HG02885 (cell line): ENCODE data around the gene REEP1.
"Not testable (repeated sequence)": the region's sequence is repeated elsewhere in the genome, so short reads cannot be mapped to it uniquely, and the experiment has no call there.

ENCODE experiments used
- ATAC-seq: cut with Tn5 transposase; IDR thresholded peaks from one replicate; pipeline ENCODE4 v1.9.1; 2021; ENCODE audit warnings: mild to moderate bottlenecking; ENCODE audit not compliant: unreplicated experiment, poor library complexity

Gene REEP1

DNA sequence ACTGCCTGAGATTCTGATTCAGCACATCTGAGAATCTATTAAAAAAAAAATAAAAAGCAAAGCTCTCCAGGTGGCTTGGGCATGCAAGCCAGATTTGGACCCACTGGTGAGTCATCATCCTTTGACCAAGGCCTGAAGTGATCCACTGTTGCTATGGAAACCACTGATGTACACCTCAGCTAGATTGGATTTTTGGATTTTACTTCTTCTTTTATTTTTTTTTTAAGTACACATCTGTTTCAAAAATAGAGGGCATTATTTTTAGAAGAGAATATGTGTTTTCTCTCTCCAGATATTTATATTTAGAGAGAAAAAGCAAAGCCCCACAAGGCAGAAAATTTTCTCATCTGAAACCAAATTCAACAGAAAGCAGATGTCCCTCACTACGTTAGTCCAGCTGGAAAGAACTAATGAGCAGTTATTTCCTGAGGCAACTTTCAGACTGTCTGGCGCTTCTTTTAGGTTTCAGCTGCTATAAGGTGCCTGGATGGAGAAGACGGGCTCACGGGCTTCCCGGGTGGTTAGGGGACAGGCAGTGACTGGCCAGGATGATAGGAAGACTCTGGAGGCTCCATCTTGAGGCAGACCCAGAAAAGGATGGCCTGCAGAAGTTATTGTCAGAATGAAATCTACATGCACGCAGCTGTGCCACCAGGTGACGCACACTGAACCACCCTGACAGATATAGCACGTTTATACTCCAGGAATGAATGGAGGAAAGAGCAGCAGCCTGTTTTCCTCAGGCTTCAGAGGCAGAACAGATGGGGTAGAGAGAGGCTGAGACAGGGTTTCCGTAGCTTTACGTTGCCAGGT, 87.6 kb downstream of the REEP1 start:
- peak; percentile 81 for ATAC-seq

DNA sequence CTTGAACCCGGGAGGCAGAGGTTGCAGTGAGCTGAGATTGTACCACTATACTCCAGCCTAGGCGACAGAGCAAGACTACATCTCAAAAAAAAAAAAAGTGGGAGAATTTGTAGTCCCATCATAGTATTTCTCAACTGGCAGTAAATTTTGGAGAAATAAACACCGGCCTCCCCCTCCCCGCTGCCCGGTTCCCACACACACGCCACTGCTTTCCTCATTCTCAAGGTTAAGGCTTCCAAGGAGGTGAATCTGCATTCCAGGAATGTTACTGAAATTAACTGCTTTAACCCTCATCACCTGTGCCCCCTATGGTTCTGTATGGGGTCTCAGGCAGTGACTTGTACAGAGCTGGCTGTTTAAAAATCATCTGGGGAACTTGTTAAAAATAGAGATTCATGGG, 88.2 kb downstream of the REEP1 start:
- ATAC-seq = no peak

GRCh38 chr2:86245222-86245621, 92.2 kb downstream of the REEP1 start:
- not testable (repeated sequence) for ATAC-seq

GRCh38 chr2:86244781-86245180, 92.6 kb downstream of the REEP1 start:
- not testable (repeated sequence) for ATAC-seq

DNA sequence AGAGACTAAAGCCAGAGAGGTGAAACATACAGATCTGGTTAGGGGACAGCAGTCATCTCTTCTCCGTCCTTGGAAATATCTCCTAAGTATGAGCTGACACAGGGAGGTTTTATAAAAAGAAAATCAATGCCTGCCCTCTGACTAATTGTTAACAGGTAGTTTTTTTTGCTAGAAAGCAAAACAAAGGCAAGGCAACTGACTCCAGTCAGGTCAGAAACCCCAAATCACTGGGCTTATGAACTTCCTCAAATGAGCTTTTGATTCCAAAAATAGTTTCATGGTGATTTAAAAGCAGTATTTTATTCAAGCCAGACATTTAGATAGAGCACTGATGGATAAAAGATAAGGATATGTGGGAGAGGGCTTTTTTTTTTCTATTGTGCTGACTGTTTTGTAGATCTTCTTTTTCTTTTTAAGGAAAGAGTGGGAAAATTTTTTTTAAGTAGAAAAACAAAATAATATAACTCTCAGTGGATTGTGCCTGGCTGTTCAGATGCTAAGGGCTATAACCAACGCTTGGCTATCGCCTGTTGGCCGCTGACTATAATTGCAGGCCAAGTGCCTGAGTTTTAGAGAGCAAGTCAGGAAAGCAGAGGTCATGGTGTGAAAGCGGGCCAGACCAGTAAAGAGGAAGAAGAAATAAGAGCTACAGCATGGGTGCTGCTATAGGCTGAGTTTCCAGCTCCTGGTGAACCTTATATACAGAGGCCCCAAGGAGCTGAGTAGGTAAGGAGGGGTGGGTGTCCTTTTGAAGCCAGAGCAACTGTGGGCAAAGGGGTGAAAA, 93.3 kb downstream of the REEP1 start:
- ATAC-seq = peak; percentile 62

GRCh38 chr2:86243272-86243671, 94.2 kb downstream of the REEP1 start:
- ATAC-seq = no peak

- no peak for ATAC-seq
Observed at GRCh38 chr2:86241611-86242010, 95.8 kb downstream of the REEP1 start.

DNA sequence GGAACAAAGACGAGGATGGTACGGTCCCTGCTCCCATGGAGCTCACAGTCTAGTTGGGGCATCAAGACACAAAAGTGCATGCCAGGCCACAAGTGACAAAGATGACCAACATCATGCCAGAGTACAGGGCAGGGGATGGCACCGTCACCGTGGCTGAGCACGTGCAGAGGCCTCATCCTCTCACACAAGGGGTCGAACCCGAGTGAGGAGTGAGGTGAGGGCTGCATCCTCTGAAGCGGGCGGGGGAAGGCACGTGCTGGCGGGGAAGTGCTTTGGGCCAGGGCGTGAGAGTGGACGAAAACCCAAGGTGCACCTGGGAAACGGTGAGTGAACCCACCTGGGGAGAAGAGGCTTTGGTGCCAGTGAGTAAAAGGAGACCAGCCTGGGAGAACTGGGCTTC, 97.2 kb downstream of the REEP1 start:
- no peak for ATAC-seq

DNA sequence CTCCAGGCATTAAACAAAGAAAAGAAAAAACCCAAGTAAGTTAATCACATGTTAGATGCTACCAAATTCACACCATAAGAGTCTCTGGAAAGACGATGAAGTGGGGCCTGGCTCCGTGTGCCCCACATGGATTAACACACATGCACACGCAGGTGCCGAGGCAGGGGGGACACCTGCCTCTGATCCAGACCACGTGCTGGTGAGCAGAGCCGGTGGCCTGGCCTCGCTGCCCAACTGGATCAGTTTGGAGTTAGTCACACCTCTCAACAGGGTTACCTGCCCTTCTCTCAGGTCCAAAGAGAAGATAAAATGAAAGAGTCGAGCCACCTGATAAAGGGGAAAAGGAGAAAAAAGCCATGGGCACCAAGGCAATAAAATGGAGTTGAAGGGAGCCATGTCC, 97.7 kb downstream of the REEP1 start:
- ATAC-seq = no peak

GRCh38 chr2:86239326-86239725, 98.1 kb downstream of the REEP1 start:
- ATAC-seq = no peak

DNA sequence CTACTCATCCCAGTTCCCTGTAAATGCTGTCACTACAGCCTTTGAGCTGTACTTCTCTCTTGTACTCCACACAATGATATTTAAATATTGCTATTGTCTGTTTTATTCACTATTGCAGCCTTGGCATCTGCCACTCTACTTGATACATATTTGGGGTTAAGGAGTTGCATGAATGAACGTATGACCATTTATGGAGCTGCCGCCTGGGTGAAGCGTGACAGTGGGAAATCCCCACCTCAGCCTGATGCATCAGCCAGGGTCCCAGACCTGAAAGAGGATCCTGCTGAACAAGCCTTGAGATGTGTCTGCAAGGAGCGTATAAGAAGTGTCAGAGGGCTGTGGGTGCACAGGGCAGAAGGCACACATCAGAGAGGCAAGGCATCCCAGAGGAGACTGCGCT, 99.1 kb downstream of the REEP1 start:
- peak; percentile 90 for ATAC-seq

- peak; percentile 45 for ATAC-seq
Observed at GRCh38 chr2:86237172-86237571, 100.3 kb downstream of the REEP1 start.

DNA sequence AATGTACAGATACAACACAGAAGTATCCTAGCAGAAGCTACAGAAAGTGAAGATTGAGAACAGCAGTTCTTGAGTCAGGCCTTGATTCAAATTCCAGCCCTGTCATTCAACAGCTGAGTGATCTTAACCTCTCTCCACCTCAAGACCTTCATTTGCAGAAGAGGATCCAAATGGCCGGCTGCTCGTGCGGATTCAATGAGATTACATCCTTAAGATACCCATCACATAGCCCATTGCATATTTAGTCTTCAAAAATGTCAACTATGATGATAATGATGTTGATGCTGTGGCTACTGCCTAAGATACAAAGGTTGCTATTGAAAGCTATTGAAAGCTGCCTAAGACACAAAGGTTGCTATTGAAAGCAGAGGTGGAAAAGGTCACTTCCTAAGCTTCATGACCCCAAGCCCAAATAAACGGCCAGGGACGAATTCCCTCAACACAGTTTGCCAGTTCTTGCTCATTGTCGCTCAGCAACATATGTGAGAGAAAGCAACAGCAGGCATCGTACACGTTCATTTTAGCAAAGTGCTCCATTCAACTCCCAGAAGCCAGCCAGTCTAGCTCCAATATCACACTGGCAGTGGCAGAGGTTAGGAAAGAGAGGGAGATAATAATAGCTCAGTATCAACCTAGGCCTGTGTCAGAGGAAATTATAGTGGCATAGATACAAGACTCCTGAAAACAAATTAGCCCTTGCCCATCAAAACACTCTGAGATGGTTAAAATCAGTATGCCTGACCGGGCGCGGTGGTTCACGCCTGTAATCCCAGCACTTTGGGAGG, 102.0 kb downstream of the REEP1 start:
- ATAC-seq = no peak

- no peak for ATAC-seq
Observed at GRCh38 chr2:86234563-86235131, 102.8 kb downstream of the REEP1 start.

DNA sequence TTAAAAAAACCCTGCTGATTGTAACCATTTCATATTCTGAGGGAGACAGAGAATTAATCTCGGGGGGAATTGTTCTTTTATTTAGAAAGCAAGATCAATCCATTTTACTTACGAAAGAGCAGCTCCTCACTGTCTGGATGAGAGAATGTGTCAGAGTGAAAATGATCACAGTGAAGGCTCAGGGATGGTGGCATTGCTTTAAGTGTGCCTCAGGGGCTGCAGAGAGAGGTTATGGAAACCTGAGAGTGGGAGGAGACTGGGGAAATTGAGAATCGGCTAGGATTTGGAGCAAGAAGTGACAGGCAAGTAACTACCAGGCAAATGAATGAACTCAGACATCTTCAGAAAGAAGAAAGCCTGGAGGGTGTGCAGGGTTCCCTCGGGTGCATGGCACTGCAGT, 104.0 kb downstream of the REEP1 start:
- no peak for ATAC-seq

DNA sequence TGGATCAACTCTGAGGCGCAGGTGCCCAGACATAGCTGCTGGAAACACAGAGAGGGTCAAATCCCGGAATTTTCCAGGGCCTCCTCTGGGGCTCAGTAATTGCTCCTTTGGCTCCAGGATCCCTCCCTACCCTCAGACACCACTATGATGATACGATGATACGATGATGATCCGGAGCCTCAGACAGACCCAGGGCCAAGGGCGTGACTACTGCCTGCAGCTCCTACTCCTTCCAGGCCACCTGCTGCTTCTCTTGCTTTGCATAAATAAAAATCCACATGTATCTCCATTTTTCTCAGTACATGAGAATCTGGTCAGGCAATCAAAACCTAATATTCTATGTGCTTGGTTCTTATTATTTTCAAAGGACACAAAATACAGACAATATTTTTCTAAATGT, 104.5 kb downstream of the REEP1 start:
- ATAC-seq = no peak

- ATAC-seq = no peak
Observed at GRCh38 chr2:86232373-86232784, 105.0 kb downstream of the REEP1 start.

- ATAC-seq = no peak
Observed at GRCh38 chr2:86231680-86232372, 105.6 kb downstream of the REEP1 start.

DNA sequence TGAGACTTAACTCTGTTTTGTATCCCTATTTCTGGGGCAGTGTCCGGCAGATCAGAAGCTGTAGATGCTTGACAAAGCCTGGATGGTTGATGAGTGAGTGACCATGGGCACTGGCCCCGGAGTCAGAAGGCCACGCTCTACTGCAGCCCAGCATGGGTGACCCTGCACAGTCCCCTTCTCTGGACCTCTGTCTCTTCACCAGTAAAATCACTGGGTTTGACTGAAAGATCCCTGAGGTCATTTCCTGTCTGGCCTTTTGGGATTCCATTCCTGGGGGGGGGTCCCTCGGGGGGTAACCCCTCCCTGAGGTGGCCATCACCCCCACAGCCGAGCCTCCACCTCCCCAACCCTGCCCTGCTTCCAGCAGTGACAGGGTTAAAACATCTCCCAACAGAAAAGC, 106.5 kb downstream of the REEP1 start:
- ATAC-seq = no peak

DNA sequence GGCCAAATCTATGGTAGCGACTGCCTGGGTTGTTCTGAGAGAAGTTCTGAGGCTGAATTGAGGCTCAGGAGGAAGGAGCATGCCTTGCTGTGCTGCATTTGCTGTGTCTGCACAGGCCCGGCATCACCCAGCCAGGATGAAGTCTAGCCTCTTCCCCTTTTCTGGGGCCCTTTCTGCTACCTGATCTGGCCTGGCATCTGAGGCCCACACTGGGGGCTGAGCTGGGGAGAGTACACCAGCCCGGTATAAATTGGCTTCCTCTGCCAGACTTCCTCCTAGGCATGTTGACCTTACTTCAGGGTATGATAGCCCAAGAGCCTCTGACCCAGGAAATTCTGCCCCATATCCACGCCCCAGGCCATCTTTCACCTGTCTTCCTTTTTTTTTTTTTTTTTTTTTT, 108.2 kb downstream of the REEP1 start:
- no peak for ATAC-seq
